Measurements from ENCODE around the gene GALNT9.

DNA sequence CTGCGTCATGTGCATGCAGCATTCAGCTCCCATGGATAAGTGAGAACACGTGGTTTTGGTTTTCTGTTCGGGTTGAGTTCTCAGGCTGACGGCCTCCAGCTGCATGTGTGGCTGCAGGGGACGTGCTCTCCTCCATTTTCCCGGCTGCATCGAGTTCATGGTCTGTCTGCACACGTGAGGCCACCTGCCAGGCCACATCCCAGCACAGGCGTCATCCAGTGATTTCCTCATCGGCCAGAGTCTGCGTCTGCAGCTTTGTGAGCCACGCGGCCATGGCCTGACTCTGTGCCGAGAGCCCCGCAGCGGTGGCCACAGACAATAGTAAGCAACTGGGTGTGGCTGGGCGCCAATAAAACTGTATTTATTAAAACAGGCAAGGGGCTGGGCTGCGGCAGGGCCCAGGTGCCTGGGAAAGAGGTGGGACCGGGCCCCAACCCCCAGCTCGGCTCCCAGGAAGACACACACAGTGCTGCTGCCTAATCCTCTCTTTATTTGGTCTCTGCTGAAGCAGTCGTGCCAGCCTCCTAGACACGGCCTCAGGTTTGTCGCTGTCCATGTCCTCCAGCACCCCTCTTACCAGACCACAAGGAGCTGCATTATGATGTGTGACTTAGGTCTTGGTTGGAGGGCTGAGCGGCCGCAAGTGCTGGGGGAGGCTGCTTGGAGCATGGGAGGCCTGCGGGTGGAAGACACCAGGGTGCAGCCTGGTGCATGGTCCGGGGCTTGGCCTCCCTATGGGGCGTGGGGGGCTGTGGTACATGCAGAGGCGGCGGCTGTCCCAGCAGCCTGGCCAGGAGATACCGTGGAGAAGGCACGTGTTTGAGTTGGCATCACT lies 133.1 kb downstream of the GALNT9 start:
- no peak for TF ChIP-seq POLR2A (IDR thresholded peaks at IDR 0.05)
- TF ChIP-seq POLR2AphosphoS5 (IDR thresholded peaks at IDR 0.05): no peak
- TF ChIP-seq, protein P1, sequence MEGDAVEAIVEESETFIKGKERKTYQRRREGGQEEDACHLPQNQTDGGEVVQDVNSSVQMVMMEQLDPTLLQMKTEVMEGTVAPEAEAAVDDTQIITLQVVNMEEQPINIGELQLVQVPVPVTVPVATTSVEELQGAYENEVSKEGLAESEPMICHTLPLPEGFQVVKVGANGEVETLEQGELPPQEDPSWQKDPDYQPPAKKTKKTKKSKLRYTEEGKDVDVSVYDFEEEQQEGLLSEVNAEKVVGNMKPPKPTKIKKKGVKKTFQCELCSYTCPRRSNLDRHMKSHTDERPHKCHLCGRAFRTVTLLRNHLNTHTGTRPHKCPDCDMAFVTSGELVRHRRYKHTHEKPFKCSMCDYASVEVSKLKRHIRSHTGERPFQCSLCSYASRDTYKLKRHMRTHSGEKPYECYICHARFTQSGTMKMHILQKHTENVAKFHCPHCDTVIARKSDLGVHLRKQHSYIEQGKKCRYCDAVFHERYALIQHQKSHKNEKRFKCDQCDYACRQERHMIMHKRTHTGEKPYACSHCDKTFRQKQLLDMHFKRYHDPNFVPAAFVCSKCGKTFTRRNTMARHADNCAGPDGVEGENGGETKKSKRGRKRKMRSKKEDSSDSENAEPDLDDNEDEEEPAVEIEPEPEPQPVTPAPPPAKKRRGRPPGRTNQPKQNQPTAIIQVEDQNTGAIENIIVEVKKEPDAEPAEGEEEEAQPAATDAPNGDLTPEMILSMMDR (IDR thresholded peaks at IDR 0.05 in 8 of 11, conservative IDR thresholded peaks at IDR 0.05 in 3 of 11): no peak
